GM19467 (cell line): ENCODE measurements around the gene GDPD4.

Experiments
- ATAC-seq: cut with Tn5 transposase; IDR thresholded peaks from one replicate; pipeline ENCODE4 v1.9.1; 2021; ENCODE audit warnings: mild to moderate bottlenecking, moderate library complexity; ENCODE audit not compliant: unreplicated experiment

GDPD4 gene

GRCh38 chr11:77206264-77207018, 95.0 kb downstream of the GDPD4 start:
- ATAC-seq, result no peak

DNA sequence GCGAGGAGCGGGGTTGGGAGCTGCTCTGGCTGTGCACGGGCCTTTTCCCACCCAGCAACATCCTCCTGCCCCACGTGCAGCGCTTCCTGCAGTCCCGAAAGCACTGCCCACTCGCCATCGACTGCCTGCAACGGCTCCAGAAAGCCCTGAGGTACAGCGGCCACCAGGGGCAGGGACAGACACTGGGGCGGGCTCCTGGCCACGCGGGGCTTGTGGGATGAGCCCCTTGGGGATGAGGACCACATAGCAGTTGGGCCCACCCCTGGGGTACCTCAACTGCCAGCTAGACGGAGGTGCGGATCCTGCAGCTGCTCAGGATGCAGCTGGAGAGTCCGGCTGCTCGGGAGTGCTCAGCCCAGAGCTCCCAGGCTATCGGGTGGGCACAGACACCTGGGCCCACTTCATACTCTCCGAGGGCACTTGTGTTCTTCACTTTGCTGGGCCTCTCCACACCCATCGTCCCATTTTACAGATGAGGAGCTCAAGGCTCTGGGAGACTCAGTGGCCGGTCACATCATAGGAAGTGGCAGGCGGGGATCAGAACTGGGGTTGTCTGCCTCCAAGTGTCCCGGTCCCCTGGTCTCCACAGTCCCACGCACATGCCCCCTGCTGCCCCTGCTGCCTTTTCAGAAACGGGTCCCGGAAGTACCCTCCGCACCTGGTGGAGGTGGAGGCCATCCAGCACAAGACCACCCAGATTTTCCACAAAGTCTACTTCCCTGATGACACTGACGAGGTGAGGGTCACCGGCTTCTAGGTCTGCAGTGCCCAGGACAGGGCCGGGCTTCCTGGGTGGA, 95.8 kb downstream of the GDPD4 start:
- ATAC-seq, result no peak

DNA sequence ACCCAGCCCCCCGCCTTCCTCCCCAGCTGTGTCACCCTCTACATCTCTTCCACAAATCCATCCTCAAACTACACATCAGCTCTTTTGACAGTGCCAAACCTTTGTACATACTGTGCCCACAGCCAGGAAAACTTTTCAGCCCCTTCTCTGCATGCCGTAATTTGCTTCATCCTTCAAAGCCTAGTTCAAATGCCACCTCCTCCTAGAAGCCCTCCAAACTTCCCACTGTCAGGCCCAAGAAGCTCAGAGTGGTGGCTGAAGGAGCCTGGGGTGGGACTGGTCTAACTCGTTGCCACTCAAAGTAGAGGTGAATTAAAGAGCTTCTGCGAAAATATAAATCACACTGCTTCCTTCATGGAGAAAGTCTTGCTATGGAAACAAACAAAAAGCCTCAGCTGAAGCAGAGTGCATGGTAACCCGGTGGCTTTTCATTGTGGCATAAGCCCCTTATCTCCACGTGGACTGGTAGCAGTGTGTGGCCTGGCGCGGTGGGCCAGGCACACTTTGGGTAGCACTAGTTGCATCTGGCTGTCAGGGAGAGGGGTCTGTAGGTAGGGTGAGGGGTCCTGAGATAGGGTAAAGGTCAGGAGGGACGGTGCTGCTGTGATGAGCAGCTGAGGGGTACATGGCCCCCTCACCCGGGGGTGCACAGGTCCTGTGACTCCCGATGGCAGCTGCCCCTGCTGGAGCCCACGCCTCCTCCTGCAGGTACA, 96.6 kb downstream of the GDPD4 start:
- no peak for ATAC-seq

- ATAC-seq, result no peak
Measured at GRCh38 chr11:77203901-77204753, 97.4 kb downstream of the GDPD4 start.

- no peak for ATAC-seq
Measured at GRCh38 chr11:77202941-77203900, 98.3 kb downstream of the GDPD4 start.

DNA sequence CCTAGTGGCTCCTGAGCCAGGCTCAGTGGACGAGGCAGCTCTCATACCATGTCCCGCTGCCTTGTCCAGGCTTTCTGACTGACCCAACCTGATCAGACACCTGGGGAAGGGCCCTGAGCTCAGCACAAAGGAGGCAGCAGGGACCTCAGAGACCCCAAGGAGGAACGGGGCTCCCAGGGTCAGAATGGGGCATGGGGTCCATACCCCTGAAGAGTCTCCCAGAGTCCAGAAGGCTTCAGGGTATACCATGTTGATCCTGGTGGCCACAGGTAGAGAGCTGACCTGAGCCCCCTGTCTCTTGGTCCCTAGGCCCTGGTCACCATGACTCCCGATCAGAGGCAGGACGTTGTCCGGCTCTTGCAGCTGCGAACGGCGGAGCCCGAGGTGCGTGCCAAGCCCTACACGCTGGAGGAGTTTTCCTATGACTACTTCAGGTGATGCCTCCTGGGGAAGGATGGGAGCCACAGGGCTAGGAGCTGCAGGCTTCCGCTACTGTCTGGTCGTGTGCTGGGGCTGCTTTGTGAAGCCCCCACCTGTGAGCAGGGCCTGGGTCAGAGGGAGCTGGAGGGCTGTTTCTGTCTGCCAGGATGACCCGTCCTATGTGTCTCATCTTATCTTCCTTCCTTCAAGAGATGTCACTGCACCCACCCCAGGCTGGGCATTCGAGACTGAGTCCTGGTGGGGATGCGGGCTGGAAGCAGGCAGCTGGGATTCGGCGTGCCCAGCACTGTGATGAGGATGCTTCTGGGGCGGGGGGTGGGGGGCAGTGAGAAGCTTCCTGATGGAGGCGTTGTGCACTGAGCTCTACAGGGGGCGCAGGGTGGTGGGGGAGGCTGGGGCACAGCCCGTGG, 99.3 kb downstream of the GDPD4 start:
- ATAC-seq, result no peak

GRCh38 chr11:77201370-77201769, 100.1 kb downstream of the GDPD4 start:
- no peak for ATAC-seq

DNA sequence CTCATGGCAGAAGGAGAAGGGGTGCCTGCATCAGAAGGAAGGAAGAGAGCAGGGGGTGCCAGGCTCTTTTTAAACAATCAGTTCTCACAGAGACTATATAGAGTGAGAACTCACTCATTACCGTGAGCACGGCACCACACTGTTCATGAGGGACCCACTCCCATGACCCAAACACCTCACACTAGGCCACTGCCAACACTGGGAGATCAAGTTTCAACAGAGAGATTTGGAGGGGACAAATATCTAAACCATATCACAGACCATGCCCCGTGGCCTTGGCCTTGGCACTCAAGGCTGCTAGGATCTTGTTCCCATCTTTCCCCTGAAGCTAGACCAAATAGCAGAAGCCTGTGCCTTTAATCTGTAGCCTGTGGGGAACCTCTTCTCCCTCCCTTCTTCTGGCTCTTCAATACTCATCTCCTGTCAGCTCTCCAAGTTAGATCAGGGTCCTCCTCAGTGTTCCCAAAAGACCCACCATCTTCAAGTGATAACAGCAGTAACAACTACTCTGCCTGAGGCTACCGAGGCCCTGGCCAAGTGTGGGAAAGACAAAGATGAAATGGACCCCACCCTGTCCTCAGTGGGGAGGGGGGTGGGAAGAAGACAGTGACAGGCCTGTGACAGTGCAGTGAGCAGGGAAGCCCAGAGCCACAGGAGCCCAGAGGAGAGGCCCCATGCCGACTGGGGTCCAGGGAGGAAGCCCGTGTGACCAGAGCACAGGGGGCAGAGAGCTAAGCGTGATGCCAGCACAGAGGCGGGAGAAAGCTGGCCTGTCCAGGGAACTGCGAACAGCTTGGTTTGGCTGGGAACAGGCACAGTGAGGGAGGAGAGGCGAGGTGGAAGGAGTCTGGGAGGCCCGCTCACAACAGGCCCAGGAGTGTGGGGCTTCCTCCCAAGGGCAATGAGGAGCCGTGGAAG, 100.9 kb downstream of the GDPD4 start:
- no peak for ATAC-seq

DNA sequence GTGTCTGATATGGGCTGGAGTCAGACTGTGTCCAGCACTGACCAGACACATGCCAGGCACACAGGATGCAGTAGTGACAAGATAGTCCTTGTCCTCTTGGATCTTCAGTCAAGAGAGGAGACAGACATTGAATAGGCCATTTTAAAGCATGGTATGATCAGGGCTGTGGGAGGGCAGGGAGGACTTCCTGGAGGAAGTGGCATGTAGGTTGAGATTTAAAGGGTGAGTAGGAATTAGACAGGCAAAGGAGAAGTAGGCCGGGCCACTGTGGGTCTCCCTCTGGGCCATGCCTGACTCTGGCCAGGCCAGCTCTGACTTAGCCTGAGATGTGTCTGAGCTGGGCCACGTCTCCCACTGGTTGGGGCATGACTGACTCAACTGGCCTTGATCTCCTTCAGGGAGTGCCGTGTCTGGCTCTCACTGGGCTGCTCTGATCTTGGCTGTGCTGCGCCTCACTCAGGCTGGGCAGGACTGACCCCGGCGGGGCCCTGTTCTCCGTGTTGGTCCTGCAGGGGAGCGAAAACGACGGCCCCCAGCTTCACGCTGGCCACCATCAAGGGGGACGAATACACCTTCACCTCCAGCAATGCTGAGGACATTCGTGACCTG, 102.2 kb downstream of the GDPD4 start:
- ATAC-seq, result no peak

- no peak for ATAC-seq
Measured at GRCh38 chr11:77198440-77198849, 103.0 kb downstream of the GDPD4 start.

DNA sequence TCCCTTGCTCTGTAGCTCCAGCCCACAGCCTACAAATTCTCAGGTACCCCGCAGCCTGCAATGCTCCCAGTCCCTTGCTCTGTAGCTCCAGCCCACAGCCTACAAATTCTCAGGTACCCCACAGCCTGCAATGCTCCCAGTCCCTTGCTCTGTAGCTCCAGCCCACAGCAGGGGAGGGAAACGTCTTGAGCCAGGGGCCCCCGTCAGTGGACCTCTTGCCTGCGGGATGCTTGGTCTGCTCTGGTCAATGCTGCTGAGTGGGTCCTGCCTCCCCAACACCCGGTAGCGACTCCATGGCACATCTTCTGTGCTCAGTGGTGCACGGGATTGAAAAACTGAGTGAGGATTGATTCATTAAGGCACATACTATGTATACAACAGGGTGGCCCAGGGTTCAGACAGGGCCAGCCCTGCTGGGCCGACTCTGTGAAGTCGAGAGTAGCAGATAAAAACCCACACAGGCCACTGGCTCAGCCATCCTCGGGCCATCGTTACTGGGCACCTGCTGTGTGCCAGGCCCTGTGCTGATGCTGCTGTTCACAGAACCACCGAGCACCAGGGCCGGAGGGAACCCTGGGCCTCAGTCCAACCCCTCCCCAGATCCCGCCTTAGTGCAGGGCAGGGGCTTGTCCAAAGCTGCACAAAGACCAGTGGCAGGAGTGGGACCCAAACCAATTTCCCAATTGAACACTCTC, 103.7 kb downstream of the GDPD4 start:
- no peak for ATAC-seq

GRCh38 chr11:77196961-77197360, 104.5 kb downstream of the GDPD4 start:
- no peak for ATAC-seq

- ATAC-seq, result no peak
Measured at GRCh38 chr11:77195071-77195755, 106.3 kb downstream of the GDPD4 start.

DNA sequence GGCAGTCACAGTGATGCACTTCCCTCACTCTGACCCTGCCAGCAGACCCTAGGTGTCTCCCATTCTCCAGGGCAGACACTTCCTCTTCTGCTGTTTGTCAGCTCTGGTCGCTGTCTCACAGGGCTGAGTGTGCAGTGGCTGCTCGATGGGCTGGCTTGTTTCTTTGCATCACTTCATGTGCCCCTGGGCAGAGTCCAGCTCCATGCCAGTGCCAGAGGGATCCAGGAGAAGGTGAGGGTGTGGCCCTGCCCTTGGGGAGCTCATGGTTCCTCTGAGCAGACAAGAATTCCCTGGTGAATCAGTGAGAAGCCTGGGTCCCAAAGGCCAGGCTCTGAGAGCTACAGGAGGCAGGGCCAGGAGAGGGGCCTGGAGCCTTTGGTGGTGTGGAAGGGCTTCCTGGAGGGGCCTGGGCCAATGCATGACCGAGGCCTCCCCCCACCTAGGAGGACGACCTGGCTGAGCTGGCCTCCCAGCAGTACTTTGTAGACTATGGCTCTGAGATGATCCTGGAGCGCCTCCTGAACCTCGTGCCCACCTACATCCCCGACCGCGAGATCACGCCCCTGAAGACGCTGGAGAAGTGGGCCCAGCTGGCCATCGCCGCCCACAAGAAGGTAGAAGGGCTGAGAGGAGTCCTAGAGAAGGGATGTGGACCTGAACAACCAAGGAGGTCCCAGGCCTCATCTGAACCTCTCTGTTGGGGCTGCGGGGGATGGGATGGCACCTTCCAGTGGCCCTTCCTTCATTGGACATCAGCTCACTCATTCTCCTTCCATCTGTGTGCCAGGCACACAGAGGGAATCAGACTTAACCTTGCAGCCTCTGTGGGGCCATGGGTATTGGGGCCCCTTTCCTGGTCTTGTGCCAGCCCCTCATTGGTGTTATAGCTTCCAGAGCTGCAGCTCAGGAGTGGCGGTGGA, 107.3 kb downstream of the GDPD4 start:
- ATAC-seq, result no peak

DNA sequence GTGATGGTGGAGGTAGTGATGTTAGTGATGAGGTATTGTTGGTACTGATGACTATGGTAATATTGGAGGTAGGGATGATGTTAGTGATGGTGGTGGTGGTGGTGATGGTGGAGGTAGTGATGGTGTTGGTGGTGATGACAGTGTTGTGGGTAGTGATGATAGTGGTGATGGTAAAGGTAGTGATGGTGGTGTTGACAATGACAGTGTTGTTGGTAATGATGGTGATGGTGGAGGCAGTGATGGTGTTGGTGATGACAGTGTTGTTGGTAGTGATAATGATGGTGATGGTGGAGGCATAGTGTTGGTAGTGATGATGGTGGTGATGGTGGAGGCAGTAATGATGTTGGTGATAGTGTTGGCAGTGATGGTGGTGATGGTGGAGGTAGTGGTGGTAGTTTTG, 108.3 kb downstream of the GDPD4 start:
- ATAC-seq, result no peak
